Neuronal stem cell (in vitro differentiated cells): ENCODE results near the gene STK32C.

ENCODE experiments used
- DNase-seq: peaks from one replicate; pipeline ENCODE4 v3.0.0-alpha.2; 2013; ENCODE audit warnings: low spot score
- H2AFZ ChIP-seq: one replicate; pipeline ENCODE4 v1.6.1; 2013; ENCODE audit warnings: mild to moderate bottlenecking, low read length, inconsistent platforms
- H2AK5ac ChIP-seq: 2 replicates; pipeline ENCODE4 v1.6.1; 2013; ENCODE audit warnings: low read depth, mild to moderate bottlenecking, inconsistent platforms, low read length, moderate library complexity, mixed read lengths
- H2BK120ac ChIP-seq: 2 replicates; pipeline ENCODE4 v1.6.1; 2013; ENCODE audit warnings: low read depth, mild to moderate bottlenecking, inconsistent platforms, low read length, moderate library complexity, mixed read lengths
- H2BK12ac ChIP-seq: one replicate; pipeline ENCODE4 v1.6.1; 2013; ENCODE audit warnings: low read length, inconsistent platforms
- H2BK15ac ChIP-seq: 2 replicates; pipeline ENCODE4 v1.6.1; 2013; ENCODE audit warnings: mild to moderate bottlenecking, low read length, inconsistent platforms, mixed read lengths
- H2BK5ac ChIP-seq: one replicate; pipeline ENCODE4 v1.6.1; 2013; ENCODE audit warnings: inconsistent platforms, mild to moderate bottlenecking, low read length, moderate library complexity
- H3K14ac ChIP-seq: one replicate; pipeline ENCODE4 v1.6.1; 2013; ENCODE audit warnings: low read length, inconsistent platforms
- H3K18ac ChIP-seq: 2 replicates; pipeline ENCODE4 v1.6.1; 2013; ENCODE audit warnings: low read length, inconsistent platforms
- H3K23ac ChIP-seq: 2 replicates; pipeline ENCODE4 v1.6.1; 2013; ENCODE audit warnings: low read depth, mild to moderate bottlenecking, mixed read lengths, low read length, inconsistent platforms; ENCODE audit not compliant: poor library complexity
- H3K27ac ChIP-seq: replicated peaks from 3 replicates; pipeline ENCODE4 v1.5.1; 2013; ENCODE audit warnings: low read length, inconsistent platforms
- H3K27me3 ChIP-seq, 3 experiments: 2 replicates each; pipeline ENCODE4 v1.6.1; 2013; ENCODE audit warnings: low read length in 3 of 3, mild to moderate bottlenecking in 2 of 3, inconsistent platforms in 1 of 3, low read depth in 1 of 3, mixed read lengths in 1 of 3, moderate library complexity in 1 of 3; ENCODE audit not compliant: control insufficient read depth in 3 of 3, insufficient read depth in 3 of 3
- H3K36me3 ChIP-seq, 2 donors: replicated peaks in 1 of 2; 2 replicates each; pipeline ENCODE4 v1.6.1; 2013; ENCODE audit warnings: low read length in 2 of 2; ENCODE audit not compliant: control insufficient read depth in 2 of 2, insufficient read depth in 2 of 2
- H3K4ac ChIP-seq: 2 replicates; pipeline ENCODE4 v1.6.1; 2013; ENCODE audit warnings: inconsistent platforms, mild to moderate bottlenecking, low read length, moderate library complexity
- H3K4me1 ChIP-seq, 2 donors: 1 replicate in 1 of 2; 2 replicates in 1 of 2; pipeline ENCODE4 v1.6.1; 2013; ENCODE audit warnings: low read length in 2 of 2, low read depth in 1 of 2; ENCODE audit not compliant: control insufficient read depth in 2 of 2, insufficient read depth in 1 of 2
- H3K4me2 ChIP-seq: one replicate; pipeline ENCODE4 v1.6.1; 2013; ENCODE audit warnings: mild to moderate bottlenecking, low read length, inconsistent platforms; ENCODE audit not compliant: insufficient read depth, poor library complexity, severe bottlenecking
- H3K4me3 ChIP-seq, 2 donors: 2 replicates each; pipeline ENCODE4 v1.5.1; 2013; ENCODE audit warnings: low read length in 2 of 2, mild to moderate bottlenecking in 2 of 2, inconsistent platforms in 1 of 2, moderate library complexity in 1 of 2
- H3K79me1 ChIP-seq: one replicate; pipeline ENCODE4 v1.6.1; 2013; ENCODE audit warnings: low read depth, mild to moderate bottlenecking, inconsistent platforms, low read length, moderate library complexity
- H3K9ac ChIP-seq: one replicate; pipeline ENCODE4 v1.6.1; 2013; ENCODE audit warnings: mild to moderate bottlenecking, low read depth, low read length, inconsistent platforms; ENCODE audit not compliant: poor library complexity
- H3K9me3 ChIP-seq, 2 donors: replicated peaks in 1 of 2; 2 replicates each; pipeline versions ENCODE3 to v1.6.1; 2013; ENCODE audit warnings: low read length in 2 of 2, mild to moderate bottlenecking in 2 of 2, inconsistent platforms in 1 of 2, low read depth in 1 of 2, mixed read lengths in 1 of 2, moderate library complexity in 1 of 2; ENCODE audit not compliant: control insufficient read depth in 2 of 2, insufficient read depth in 1 of 2
- H4K8ac ChIP-seq: one replicate; pipeline ENCODE4 v1.6.1; 2013; ENCODE audit warnings: low read depth, mild to moderate bottlenecking, inconsistent platforms, low read length, moderate library complexity
- H4K91ac ChIP-seq: one replicate; pipeline ENCODE4 v1.6.1; 2013; ENCODE audit warnings: low read length, low read depth, mild to moderate bottlenecking, inconsistent platforms; ENCODE audit not compliant: poor library complexity
- WGBS, 2 donors: extraction: QIAGEN DNeasy Blood & Tissue Kit; methylation state at CpG; one replicate each; pipeline ENCODE4 v1.1.7; 2013; ENCODE audit warnings: missing lambda C conversion rate in 2 of 2, mixed read lengths in 1 of 2; ENCODE audit not compliant: insufficient read length in 2 of 2, insufficient replicate concordance in 1 of 2; ENCODE audit errors: extremely low coverage in 2 of 2; 5-methylcytosine and 5-hydroxymethylcytosine counted together

STK32C gene

GRCh38 chr10:132236881-132237280, 70.9 kb downstream of the STK32C start:
- no peak overlapping the region for H2BK5ac ChIP-seq
- no peaks in the 10 kb centered on the region for H3K27me3 ChIP-seq
- no peak overlapping the region for H2AFZ ChIP-seq
- H4K91ac ChIP-seq: peak overlapping the region; percentile 66
- H3K27ac ChIP-seq: no peak overlapping the region
- H2BK15ac ChIP-seq: peak overlapping the region; percentile 77
- no peak overlapping the region for H3K4me2 ChIP-seq
- no peak overlapping the region for H3K4me3 ChIP-seq
- no CpG with 5 or more reads among the region's 13 CpGs for WGBS, 2 donors
- no peak for DNase-seq
- peak overlapping the region; percentile 12 for H3K18ac ChIP-seq
- H3K23ac ChIP-seq: peak overlapping the region; percentile 86
- peaks cover 7% of the 10 kb centered on the region for H3K79me1 ChIP-seq
- H3K4ac ChIP-seq: no peak overlapping the region
- H3K9me3 ChIP-seq: no peaks in the 10 kb centered on the region
- peak overlapping the region; percentile 31 for H3K14ac ChIP-seq
- H2BK120ac ChIP-seq: peak overlapping the region; percentile 0
- H2BK12ac ChIP-seq: peak overlapping the region; percentile 79
- H4K8ac ChIP-seq: peak overlapping the region; percentile 77
- H3K4me1 ChIP-seq: peaks cover 7 to 19% of the 10 kb centered on the region in 2 donors
- peak overlapping the region; percentile 91 for H2AK5ac ChIP-seq
- peaks cover 0 to 3% of the 10 kb centered on the region in 2 donors for H3K36me3 ChIP-seq
- peak overlapping the region; percentile 17 for H3K9ac ChIP-seq

GRCh38 chr10:132236161-132236560, 71.6 kb downstream of the STK32C start:
- Histone ChIP-seq H3K14ac (no peak overlapping the region), H3K79me1 (peaks cover 8% of the 10 kb centered on the region), H4K91ac (no peak overlapping the region)

GRCh38 chr10:132234860-132235259, 72.9 kb downstream of the STK32C start:
- Histone ChIP-seq H3K27ac (no peak overlapping the region), H4K91ac (no peak overlapping the region), H3K79me1 (peaks cover 6% of the 10 kb centered on the region), H3K36me3 (peaks cover 0 to 3% of the 10 kb centered on the region in 2 donors), H2BK12ac (peak overlapping the region; percentile 14), H3K23ac (peak overlapping the region; percentile 85), H3K9me3 (no peaks in the 10 kb centered on the region), H3K27me3 (no peaks in the 10 kb centered on the region), H3K4me1 (peaks cover 7 to 15% of the 10 kb centered on the region in 2 donors), H3K14ac (no peak overlapping the region), H4K8ac (no peak overlapping the region), H3K18ac (peak overlapping the region; percentile 58), H2BK5ac (no peak overlapping the region), H2BK15ac (no peak overlapping the region), H3K4ac (no peak overlapping the region), H2AFZ (no peak overlapping the region), H3K9ac (peak overlapping the region; percentile 55), H3K4me3 (no peak overlapping the region), H2BK120ac (no peak overlapping the region), H3K4me2 (no peak overlapping the region), H2AK5ac (peak overlapping the region; percentile 40)
- WGBS, 2 donors: no CpG with 5 or more reads among the region's 6 CpGs
- no peak for DNase-seq

More at GRCh38 chr10:132236161-132236560, 71.6 kb downstream of the STK32C start:
- Histone ChIP-seq H3K4me3 (no peak overlapping the region), H3K18ac (peak overlapping the region; percentile 73), H2AFZ (no peak overlapping the region), H2BK5ac (peak overlapping the region; percentile 62), H3K23ac (no peak overlapping the region), H2BK12ac (no peak overlapping the region), H2BK120ac (no peak overlapping the region), H3K36me3 (peaks cover 0 to 3% of the 10 kb centered on the region in 2 donors), H2AK5ac (peak overlapping the region; percentile 91), H3K4me2 (no peak overlapping the region), H3K27me3 (no peaks in the 10 kb centered on the region), H3K9me3 (no peaks in the 10 kb centered on the region), H3K27ac (no peak overlapping the region), H3K4me1 (peaks cover 7 to 19% of the 10 kb centered on the region in 2 donors), H3K4ac (peak overlapping the region; percentile 57), H2BK15ac (peak overlapping the region; percentile 77), H3K9ac (peak overlapping the region; percentile 56), H4K8ac (no peak overlapping the region)
- DNase-seq: no peak
- no CpG with 5 or more reads among the region's 21 CpGs for WGBS, 2 donors

- no peak overlapping the region for H4K91ac ChIP-seq
- H2BK12ac ChIP-seq: no peak overlapping the region
- H3K79me1 ChIP-seq: peaks cover 6% of the 10 kb centered on the region
- H2BK120ac ChIP-seq: no peak overlapping the region
- peaks cover 7 to 16% of the 10 kb centered on the region in 2 donors for H3K4me1 ChIP-seq
- no peak for DNase-seq
- peaks cover 0 to 3% of the 10 kb centered on the region in 2 donors for H3K36me3 ChIP-seq
- no peak overlapping the region for H3K9ac ChIP-seq
- H3K4me3 ChIP-seq: no peak overlapping the region
- no peak overlapping the region for H4K8ac ChIP-seq
- H3K27me3 ChIP-seq: no peaks in the 10 kb centered on the region
- no peak overlapping the region for H3K27ac ChIP-seq
- H2BK5ac ChIP-seq: no peak overlapping the region
- no peak overlapping the region for H3K14ac ChIP-seq
- H2AK5ac ChIP-seq: no peak overlapping the region
- no peak overlapping the region for H3K4ac ChIP-seq
- no peak overlapping the region for H3K4me2 ChIP-seq
- no CpG with 5 or more reads among the region's 18 CpGs for WGBS, 2 donors
- no peak overlapping the region for H3K23ac ChIP-seq
- H2AFZ ChIP-seq: no peak overlapping the region
- no peaks in the 10 kb centered on the region for H3K9me3 ChIP-seq
- no peak overlapping the region for H2BK15ac ChIP-seq
- H3K18ac ChIP-seq: peak overlapping the region; percentile 56
Observed at GRCh38 chr10:132233501-132234085, 74.2 kb downstream of the STK32C start.
